Loucy (cell line): Measurements from ENCODE around the gene TBC1D22A.

Experiments
- EZH2phosphoT487 ChIP-seq: fragments of 200-600 bp; IDR thresholded peaks from 2 replicates; pipeline ENCODE4 v1.6.1; 2018; ENCODE audit warnings: antibody characterized with exemption, mild to moderate bottlenecking, moderate library complexity, borderline replicate concordance
- TF ChIP-seq, protein P1 (sequence below): fragments of 200-600 bp; sonication (generic); conservative IDR thresholded peaks from 2 replicates; pipeline ENCODE4 v1.5.1; 2014; ENCODE audit warnings: mild to moderate bottlenecking, antibody characterized with exemption, low read length

DNA sequence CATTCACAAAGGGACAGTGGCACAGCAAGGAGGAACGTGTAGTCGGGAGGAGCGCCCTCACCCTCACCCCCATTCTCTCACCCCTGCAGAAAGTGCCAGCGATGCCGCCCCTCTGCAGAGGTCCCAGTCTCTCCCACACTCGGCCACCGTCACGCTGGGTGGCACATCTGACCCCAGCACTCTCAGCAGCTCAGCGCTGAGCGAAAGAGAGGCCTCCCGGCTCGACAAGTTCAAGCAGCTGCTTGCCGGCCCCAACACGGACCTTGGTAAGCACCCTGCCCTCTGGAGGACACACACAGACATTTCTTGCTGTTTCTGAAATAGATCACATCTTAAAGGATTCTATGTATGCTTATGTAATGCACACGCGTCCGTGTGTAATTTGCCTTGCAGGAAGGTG is 34.9 kb downstream of the TBC1D22A start:
- TF ChIP-seq, protein P1, sequence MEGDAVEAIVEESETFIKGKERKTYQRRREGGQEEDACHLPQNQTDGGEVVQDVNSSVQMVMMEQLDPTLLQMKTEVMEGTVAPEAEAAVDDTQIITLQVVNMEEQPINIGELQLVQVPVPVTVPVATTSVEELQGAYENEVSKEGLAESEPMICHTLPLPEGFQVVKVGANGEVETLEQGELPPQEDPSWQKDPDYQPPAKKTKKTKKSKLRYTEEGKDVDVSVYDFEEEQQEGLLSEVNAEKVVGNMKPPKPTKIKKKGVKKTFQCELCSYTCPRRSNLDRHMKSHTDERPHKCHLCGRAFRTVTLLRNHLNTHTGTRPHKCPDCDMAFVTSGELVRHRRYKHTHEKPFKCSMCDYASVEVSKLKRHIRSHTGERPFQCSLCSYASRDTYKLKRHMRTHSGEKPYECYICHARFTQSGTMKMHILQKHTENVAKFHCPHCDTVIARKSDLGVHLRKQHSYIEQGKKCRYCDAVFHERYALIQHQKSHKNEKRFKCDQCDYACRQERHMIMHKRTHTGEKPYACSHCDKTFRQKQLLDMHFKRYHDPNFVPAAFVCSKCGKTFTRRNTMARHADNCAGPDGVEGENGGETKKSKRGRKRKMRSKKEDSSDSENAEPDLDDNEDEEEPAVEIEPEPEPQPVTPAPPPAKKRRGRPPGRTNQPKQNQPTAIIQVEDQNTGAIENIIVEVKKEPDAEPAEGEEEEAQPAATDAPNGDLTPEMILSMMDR: peak; percentile 24; the same call in 1 of the 2 replicates
- no peak for TF ChIP-seq EZH2phosphoT487
